Coronary artery (tissue), 2 donors: ENCODE measurements around the gene TMEM161A.

Source experiments
- DNase-seq: peaks from one replicate; pipeline ENCODE4 v3.0.0-alpha.2; 2017; ENCODE audit warnings: low spot score
- H3K27ac ChIP-seq, 2 donors: fragments of 200-600 bp; sonication (generic); one replicate each; pipeline ENCODE4 v1.5.1; 2016 to 2019
- H3K4me3 ChIP-seq: fragments of 200-600 bp; sonication (generic); 2 replicates; pipeline ENCODE4 v1.5.1; 2016; ENCODE audit warnings: mild to moderate bottlenecking, moderate library complexity
- CTCF ChIP-seq: fragments of 200-600 bp; sonication (generic); IDR thresholded peaks from one replicate; pipeline ENCODE4 v1.5.1; 2019; ENCODE audit warnings: antibody characterized with exemption

The TMEM161A gene

DNA sequence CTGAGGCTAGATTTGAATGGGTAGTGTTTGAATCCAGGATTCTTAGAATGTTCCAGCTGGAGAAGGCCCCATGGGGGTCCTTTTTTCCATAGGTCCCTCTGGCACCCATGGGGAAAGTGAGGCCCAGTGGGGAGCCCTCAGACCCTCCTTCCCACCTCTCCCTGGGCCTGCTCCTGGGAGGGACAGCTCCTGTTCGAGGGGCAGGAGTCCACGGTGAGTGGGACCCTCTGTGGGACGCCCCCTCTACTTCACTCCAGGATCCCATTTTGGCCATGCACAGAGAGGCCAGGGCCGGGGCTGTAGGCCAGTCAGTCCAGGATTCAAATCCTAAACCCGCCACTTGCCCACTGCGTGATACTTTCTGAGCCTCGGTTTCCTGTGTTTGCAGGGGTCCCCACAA lies 24.2 kb upstream of the TMEM161A start:
- TF ChIP-seq CTCF, result no peak
- Histone ChIP-seq H3K27ac (no peak overlapping the region), H3K4me3 (no peak overlapping the region)
- no peak for DNase-seq

DNA sequence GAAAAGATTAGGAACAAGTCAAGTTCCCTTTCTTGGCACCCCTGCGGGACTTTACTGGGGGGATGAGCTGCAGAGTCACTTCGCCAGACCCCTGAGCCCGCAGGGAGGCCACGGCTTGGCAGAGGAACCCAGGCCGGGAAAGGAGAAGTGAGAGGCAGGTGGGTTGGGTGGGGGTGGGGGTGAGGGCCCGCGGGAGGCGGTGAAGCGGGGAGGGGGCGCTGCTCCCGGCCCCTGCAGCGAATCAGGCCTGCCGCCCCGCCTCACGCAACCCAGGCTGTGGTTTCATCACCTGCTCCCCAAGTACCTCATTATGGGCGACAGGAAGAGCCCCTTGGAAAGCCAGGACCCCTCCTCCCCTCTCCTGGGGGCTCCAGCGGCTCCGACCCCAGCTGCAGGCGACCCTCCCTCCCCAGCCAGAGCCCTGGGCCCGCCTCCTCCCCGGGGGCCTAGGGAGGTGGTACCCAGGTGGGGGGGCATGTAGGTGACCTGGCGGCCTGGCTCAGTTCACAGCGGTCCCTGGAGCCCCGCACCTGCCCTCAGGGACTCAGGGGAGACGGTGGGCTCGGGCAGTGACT lies 22.3 kb upstream of the TMEM161A start:
- no peak overlapping the region for H3K27ac ChIP-seq

GRCh38 chr19:19159534-19159933 lies 21.3 kb upstream of the TMEM161A start:
- no peak for DNase-seq
- H3K4me3 ChIP-seq, result no peak overlapping the region
- no peak for TF ChIP-seq CTCF
- H3K27ac ChIP-seq, result no peak overlapping the region

More for the DNA sequence above, 22.3 kb upstream of the TMEM161A start:
- no peak for DNase-seq
- TF ChIP-seq CTCF, result no peak
- no peak overlapping the region for H3K4me3 ChIP-seq

DNA sequence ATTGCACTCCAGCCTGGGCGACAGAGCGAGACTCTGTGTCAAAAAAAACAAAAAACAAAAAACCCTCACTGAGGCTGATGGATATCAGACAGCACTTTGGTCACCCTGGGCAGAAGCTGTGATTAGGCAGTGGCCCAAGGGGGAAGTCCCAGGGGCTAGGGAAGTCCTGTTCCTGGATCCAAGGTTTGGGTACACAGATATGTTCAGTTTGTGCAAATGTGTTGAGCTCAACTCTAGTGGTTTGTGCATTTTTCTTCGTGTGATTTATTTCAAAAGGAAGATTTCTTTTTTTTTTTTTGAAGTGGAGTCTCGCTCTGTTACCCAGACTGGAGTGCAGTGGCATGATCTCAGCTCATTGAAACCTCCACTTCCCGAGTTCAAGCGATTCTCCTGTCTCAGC lies 19.5 kb upstream of the TMEM161A start:
- DNase-seq, result no peak
- Histone ChIP-seq H3K4me3 (no peak overlapping the region), H3K27ac (no peak overlapping the region)
- no peak for TF ChIP-seq CTCF

DNA sequence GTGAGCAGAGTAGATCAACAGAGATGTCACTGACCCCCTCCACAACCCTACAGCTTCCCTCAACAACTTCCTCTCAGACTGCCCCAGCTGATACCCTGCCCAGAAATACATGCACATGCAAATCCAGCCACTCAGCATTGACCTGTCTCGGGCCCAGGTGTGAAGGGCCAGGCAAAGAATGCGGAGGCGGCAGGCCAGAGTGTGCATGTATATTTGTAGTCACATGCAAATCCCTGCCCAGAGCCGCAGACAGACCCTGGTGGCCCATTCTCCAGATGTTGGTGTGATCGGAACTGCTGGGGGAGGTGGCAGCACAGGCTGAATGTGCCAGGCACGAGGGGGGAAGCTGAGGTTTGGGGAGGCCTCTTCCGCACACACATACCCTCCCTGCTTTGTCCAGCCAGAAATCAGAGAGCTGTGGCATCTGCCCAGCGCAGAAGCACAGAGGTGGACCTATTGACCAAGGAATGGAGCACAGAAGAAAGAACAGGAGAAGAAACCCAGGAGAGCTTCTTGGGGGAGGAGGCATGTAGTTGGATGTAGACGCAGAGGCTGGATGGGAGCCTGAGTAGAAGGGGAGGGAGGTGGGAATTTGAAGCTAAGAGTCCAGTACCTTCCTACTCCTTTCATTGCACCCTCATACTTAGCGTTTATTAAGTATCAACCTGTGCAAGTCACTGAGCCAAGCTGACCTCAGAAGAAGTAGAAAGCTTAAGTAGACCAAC lies 17.4 kb upstream of the TMEM161A start:
- no peak for TF ChIP-seq CTCF
- no peak overlapping the region for H3K27ac ChIP-seq
- no peak for DNase-seq
- no peak overlapping the region for H3K4me3 ChIP-seq

DNA sequence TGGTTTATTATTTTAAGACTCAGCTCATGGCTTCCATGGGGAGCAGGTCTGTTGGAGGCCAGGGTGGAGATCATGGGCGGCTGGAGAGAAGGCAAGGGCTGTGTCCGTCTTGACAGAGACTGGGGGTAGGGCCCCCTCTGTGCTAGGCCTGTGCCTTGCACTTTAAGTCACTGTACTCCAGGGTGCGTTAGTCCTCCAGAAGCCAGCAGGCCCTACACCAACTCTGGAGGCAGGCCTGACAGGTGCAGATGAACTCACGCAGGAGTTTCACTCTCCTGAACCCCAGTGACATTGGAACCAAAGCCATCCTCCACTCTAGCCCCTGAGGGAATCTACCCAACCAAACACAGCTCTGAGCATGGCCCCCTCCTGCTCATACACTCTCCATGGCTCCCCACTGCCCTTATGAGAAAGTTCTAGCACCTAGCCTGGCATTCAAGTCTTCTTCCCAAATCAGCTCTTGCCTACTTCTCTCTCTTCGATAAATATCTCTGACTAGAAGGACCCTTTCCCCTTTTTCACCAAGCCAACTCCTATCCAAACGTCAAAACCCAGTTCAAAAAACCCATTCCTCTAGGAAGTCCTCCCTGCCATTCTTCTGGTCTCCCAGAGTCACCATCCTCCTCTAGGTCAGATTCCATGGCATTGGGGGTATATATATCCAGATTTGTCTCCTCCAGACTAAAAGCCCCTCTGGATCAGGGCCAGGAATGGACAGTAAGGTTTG lies 16.7 kb upstream of the TMEM161A start:
- no peak overlapping the region for H3K4me3 ChIP-seq
- no peak for DNase-seq
- no peak for TF ChIP-seq CTCF
- no peak overlapping the region for H3K27ac ChIP-seq
